LNCaP clone FGC (cell line): Measurements from ENCODE around the gene TAB2.

ENCODE experiments used
- DNase-seq: peaks from one replicate; pipeline ENCODE4 v3.0.0-alpha.2; 2011; ENCODE audit warnings: low read depth
- H3K4me3 ChIP-seq: 2 replicates; pipeline ENCODE4 v1.5.1; 2011; ENCODE audit warnings: mild to moderate bottlenecking, low read depth, low read length, control low read depth
- TF ChIP-seq, protein P1 (sequence below): IDR thresholded peaks from 2 replicates; pipeline ENCODE4 v1.5.1; 2012; ENCODE audit warnings: mild to moderate bottlenecking; ENCODE audit not compliant: control insufficient read depth, insufficient read depth; ENCODE audit errors: extremely low read depth

TAB2 gene

GRCh38 chr6:149449831-149450678, 132.5 kb downstream of the TAB2 start:
- TF ChIP-seq, protein P1, sequence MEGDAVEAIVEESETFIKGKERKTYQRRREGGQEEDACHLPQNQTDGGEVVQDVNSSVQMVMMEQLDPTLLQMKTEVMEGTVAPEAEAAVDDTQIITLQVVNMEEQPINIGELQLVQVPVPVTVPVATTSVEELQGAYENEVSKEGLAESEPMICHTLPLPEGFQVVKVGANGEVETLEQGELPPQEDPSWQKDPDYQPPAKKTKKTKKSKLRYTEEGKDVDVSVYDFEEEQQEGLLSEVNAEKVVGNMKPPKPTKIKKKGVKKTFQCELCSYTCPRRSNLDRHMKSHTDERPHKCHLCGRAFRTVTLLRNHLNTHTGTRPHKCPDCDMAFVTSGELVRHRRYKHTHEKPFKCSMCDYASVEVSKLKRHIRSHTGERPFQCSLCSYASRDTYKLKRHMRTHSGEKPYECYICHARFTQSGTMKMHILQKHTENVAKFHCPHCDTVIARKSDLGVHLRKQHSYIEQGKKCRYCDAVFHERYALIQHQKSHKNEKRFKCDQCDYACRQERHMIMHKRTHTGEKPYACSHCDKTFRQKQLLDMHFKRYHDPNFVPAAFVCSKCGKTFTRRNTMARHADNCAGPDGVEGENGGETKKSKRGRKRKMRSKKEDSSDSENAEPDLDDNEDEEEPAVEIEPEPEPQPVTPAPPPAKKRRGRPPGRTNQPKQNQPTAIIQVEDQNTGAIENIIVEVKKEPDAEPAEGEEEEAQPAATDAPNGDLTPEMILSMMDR, result no peak
- DNase-seq, result no peak
- H3K4me3 ChIP-seq, result no peak overlapping the region

DNA sequence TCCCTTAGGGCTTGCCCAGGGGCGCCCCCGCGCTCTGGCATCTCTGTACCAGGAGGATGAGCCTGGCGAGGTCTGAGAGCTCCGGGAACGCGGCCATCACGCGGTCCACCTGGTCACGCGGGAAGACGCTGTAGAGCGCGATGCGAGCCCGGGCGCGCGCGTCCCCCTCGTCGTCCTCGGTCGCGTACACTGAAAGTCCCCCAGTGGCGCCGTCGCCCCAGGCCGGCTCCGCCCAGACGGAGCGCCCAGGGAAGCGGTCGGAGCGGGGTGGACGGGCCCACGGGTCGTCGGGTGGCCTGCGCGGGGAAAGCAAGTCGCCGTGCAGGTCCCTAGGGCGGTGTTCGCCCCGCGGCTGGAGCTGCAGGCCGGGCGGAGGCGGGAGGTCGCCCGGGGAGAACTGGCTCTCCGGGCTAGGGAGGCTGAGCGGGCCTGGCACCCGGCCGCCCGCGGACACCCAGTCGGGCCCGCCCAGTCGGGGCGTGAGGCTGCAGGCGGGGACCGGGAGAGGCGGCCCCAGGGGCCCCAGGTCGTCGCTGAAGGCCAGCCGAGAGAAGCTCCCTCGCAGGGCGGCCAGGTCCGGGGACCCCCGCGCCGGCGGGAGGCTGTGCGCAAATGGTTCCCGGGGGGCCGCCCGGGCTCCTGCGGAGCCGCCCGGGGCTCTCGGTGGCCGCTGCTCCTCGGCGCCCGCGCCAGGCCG, 133.3 kb downstream of the TAB2 start:
- H3K4me3 ChIP-seq, result no peak overlapping the region
- TF ChIP-seq, protein P1, result no peak
- no peak for DNase-seq

GRCh38 chr6:149451376-149452036, 134.0 kb downstream of the TAB2 start:
- TF ChIP-seq, protein P1, result no peak
- no peak for DNase-seq
- no peak overlapping the region for H3K4me3 ChIP-seq

GRCh38 chr6:149452037-149452939, 134.8 kb downstream of the TAB2 start:
- no peak for DNase-seq
- TF ChIP-seq, protein P1, result no peak
- H3K4me3 ChIP-seq, result no peak overlapping the region

GRCh38 chr6:149453597-149454345, 136.3 kb downstream of the TAB2 start:
- TF ChIP-seq, protein P1, result no peak
- no peak for DNase-seq
- no peak overlapping the region for H3K4me3 ChIP-seq
